NCI-H774 (cell line): Measurements from ENCODE around the gene ALG3.

Source experiments
- DNase-seq: peaks from one replicate; lab custom pipeline; 2025; lab: John Stamatoyannopoulos, UW

Gene ALG3

GRCh38 chr3:184234671-184235380, 13.9 kb downstream of the ALG3 start:
- DNase-seq: no peak

GRCh38 chr3:184234224-184234623, 14.5 kb downstream of the ALG3 start:
- DNase-seq: no peak

DNA sequence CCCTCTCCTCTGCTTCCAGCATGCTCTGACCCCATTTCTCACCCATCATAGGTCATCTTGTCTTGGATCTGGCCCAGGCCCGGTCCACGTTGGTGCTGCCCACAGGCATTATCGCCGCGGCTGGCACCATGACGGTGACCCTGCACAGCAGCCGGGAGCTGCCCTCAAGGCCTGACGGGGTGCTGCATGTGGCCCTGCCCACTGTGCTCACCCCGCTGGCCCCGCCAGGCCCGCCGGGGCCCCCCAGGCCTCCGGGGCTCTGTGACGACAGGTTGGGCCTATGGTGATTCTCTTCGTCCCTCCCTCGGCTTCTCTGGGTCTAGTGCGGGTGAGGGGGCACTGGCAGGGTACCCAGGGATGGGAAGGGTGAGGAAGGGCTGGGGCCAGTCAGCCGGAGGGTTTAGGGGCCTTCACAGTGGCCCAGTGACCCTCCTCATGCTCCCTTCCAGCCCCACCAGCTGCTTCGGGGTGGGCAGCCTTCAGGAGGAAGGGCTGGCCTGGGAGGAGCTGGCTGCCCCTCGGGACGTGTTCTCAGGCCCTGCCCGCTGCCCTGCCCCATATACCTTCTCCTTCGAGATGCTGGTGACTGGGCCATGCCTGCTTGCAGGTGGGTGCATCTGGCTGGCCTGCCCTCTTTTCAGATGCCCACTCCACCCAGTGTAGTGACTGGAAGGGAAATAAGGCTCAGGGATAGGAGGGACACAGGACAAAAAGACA, 15.5 kb downstream of the ALG3 start:
- no peak for DNase-seq

DNA sequence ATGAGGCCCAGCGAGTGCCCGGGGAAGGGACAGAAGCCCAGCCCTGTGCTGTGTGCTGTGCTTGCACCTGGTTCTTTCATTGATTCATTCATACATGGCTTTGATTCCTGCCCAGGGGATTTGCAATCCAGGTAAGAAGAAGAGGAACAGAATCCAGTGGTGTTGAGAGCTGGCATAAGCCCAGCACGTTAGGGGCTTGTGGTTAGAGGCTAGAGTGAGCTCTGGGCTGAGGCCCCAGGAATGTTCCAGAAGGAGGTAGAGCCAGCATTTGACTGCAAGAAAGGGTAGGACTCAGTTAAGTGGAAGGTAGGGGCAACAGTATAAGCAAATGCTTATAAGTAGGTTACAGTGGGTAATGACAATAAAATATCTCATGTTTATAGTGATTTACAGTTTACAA, 17.1 kb downstream of the ALG3 start:
- DNase-seq: no peak

- DNase-seq: peak; percentile 90
Measured at GRCh38 chr3:184230603-184231528, 17.9 kb downstream of the ALG3 start.

DNA sequence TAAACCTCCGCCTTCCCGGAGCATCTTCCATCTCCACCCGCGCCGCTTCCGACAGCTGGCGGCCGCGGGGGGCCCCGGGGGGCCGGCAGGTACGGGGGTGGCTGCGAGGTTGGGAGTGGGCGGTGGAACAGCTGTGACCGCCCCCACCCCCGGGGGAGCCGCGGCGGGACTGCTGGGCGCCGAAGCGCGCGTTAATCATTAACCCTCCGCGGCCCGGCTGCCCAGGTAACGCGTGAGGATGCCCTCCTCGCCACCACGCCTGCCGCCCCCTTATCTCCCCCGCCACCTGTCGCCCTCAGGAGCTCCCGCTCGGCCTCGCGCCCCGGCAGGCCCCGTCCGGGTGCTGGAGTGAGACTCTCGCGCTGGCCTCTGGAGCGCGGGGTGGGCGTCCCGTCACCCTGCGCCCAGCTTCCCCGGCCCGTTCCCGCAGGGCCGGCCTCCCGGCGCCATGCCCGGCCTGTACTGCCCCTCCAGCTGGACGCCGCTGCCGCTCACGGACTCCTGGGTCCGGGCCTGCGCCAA, 18.6 kb downstream of the ALG3 start:
- peak; percentile 47 for DNase-seq

DNA sequence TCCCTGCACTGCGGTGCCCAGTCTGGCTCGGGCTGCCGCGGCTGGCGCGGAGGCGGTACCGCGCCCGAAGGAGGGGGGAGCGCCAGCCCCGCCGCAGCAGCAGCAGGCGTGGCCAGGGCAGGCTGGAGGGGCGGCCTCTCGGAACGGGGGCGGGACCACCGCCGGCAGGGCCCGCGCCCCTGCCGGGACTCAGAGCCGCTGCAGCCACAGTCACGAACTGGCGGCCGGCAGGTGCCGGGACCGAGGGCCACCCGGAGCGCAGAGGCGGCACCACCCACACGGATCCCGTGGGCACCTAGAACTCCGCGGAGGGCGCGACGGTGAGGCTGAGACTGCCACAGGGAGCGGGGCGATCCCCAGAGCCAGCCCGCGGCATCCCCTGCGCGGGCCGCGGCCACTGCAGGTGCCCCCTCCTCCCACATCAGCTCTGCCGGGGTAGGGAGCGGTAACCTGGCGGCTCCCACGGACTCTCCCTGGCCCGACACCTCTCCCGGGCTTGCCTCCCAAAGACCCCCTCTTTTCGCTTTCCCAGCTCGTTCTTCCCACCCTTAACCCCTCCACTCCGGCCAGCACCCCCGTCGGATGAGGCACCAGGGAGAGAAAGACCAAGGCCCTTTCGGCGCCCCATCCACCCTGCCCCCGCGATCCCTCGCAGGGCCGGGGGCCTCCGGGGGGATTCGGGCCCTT, 19.2 kb downstream of the ALG3 start, which contains the start of gene VWA5B2:
VWA5B2 (plus strand) TSS at position 192 of the 687 bp plus-strand sequence. CDS start 944 bp downstream, outside the sequence.
- DNase-seq: peak; percentile 94

GRCh38 chr3:184228376-184229137, 20.2 kb downstream of the ALG3 start:
- DNase-seq: no peak

DNA sequence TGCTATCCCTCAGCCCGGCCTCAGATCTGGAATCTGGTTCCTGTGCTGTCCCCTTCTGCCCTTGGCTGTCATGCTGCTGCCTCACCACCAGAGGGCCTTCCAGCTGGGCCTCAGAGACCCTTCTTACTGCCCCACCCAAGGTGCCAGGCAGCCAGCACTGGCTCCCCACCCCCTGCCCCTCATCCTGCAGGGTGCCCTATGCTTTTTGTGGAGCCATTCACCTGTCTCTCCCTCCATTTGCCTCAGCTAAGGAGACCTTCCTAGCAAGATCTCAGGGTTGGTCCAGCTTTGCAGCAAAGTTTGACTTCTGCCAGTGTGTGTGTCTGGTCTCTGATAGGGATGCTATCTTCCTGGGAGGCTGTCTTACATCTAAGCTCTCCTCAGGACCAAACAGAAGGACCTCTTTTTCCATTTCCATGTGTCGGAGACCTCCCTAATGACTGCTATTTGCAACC, 21.3 kb downstream of the ALG3 start:
- peak; percentile 52 for DNase-seq

DNA sequence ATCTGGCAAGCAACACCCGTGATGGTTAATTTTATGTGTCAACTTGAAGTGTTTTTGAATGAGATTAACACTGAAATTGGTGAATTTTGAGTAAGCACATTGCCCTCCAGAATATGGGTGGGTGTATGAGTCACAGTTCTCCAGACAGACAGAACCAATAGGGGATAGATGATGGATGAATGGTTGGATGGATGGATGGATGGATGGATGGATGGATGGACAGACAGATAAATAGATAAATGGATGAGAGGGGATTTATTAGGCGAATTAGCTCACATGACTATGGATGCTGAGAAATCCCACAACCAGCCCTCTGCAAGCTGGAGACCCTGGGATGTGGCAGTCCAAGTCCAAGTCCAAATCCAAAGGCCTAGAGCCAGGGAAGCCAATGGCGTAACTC, 24.8 kb downstream of the ALG3 start:
- DNase-seq: no peak

DNA sequence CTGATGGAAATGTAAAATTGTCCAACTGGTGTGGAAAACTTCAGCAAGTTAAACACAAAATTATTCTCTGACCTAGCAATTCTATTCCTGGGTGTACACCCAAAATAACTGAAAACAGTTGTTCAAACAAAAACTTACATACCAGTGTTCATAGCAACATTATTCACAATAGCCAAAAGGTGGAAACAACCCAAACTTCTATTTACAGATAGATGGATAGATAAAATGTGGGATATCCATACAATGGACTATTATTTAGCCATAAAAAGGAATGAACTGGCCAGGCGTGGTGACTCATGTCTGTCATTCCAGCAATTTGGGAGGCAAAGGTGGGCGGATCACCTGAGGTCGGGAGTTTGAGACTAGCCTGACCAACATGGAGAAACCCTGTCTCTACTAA, 26.2 kb downstream of the ALG3 start:
- DNase-seq: no peak

- no peak for DNase-seq
Measured at GRCh38 chr3:184218814-184219213, 29.9 kb downstream of the ALG3 start.

- DNase-seq: no peak
Measured at GRCh38 chr3:184211718-184212117, 37.0 kb downstream of the ALG3 start.

DNA sequence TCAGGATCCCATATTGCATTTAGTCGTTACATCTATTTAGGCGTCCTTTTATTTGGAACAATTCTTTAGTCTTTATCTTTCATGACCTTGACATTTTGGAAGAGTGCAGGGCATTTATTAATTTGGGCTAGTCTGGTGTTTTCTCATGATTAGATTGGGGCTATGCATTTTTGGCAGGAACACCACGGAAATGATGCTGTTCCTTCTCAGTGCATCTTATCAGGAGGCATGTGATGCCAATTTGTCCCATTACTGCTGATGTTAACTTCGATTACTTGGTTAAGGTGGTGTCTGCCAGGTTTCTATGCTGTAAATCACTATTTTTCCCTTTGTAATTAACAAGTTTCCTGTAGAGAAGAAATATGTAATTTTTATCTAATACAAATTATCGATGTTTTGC, 37.5 kb downstream of the ALG3 start:
- no peak for DNase-seq

DNA sequence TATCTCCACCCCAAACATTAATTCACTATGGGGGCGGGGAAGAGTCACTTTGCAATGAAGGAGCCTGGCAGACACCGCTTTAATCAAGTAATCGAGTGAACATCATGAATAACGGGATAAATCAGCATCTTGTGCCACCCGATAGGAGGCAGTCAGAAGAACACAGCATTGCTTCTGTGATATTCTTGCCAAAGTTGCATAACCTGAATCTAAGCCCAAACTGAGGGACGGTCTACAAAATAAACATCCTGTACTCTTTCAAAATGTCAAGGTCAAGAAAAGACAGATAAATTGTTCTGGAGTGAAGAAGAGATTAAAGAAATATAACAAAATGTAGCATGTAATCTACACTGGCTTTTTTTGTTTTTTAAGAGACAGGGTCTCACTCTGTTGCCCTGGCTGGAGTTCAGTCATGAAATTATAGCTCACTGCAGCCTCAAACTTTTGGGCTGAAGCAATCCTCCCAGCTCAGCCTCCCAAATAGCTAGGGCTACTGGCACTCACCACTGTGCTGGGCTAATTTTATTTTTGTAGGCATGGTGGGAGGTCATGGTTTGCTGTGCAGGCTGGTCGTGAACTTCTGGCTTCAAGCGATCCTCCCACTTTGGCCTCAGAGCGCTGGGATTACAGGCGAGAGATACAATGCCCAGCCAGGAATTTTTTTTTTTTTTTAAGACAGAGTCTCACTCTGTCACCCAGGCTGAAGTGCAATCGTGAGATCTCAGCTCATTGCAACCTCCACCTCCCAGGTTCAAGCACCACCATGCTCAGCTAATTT, 39.4 kb downstream of the ALG3 start:
- no peak for DNase-seq

DNA sequence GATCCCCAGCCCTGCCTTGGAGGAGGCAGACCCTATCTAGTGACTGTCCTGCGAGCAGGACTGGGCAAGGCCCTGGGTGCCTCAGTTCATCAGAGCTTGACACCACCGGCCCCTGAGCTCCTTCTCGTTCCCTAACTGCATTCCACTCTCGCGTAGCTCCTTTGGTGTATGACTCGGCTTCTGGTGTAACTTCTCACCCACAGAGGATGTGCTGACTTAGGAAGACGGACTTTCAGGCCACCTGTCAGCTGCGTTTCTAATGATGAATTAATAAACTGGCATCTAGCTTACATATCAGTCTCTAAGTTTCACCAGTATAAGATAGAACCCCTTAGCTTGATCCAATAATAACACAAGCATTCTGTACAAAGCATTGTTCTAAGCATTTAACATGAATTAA, 45.2 kb downstream of the ALG3 start:
- DNase-seq: no peak

- DNase-seq: no peak
Measured at GRCh38 chr3:184200825-184201224, 47.9 kb downstream of the ALG3 start.

- DNase-seq: no peak
Measured at GRCh38 chr3:184198509-184198908, 50.3 kb downstream of the ALG3 start.

GRCh38 chr3:184196536-184196935, 52.2 kb downstream of the ALG3 start:
- DNase-seq: peak; percentile 41

- no peak for DNase-seq
Measured at GRCh38 chr3:184193991-184194539, 54.7 kb downstream of the ALG3 start.
